NOMO-1 (cell line): ENCODE data around the gene CKAP2L.

Source experiments
- DNase-seq, 2 experiments: peaks; one replicate each; lab custom pipeline; 2025; ENCODE audit not compliant: unreplicated experiment in 2 of 2; lab: John Stamatoyannopoulos, UW

The CKAP2L gene

GRCh38 chr2:112687522-112687921 lies 76.9 kb downstream of the CKAP2L start:
- no peak for DNase-seq
